ENCODE measurements around the gene ADGB.
"Not testable (repeated sequence)": the region's sequence is repeated elsewhere in the genome, so short reads cannot be mapped to it uniquely, and the experiment has no call there.

Gene ADGB

DNA sequence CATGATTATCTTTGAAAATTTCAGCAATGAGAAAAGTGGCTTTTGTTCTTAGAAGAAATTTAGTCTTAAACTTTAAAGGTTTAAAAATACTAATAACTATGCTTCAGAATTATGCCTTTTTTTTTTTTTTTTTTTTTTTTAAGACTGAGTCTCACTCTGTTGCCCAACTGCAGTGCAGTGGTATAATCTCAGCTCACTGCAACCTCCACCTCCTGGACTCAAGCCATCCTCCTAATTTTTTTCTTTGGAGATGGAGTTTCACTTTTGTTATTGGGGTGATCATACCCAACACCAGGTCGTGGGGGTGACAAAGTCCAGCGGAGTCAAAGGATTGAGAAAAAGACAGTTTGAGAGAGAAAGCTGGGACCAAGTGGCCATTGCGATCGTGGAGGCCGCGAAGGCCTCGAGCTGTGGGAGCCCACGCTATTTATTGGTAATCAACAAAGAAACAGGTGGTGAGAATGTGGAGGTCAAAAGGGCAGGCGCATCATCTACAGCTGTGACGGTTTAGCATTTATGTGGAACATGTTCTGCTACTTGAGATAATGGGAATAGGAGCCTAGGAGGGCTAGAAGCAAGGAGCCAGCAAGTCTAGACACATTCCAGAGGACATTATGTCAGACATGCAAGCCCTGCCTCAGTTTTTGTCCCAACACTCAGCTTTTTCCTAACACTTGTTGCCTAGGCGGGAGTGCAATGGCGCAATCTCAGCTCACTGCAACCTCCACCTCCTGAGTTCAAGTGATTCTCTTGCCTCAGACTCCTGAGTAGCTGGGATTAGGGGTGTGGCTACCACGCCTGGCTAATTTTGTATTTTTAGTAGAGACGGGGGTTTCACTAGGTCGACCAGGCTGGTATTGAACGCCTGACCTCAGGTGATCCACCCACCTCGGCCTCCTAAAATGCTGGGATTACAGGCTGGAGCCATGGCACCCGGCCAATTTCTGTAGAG is 217.0 kb downstream of the ADGB start:
- H3K27me3 ChIP-seq (ENCODE audit: control insufficient read depth, insufficient read depth, low read length); H3K9ac ChIP-seq (ENCODE audit: low read length); H3K27ac ChIP-seq (ENCODE audit: low read depth, low read length); H3K4me1 ChIP-seq (ENCODE audit: control insufficient read depth, insufficient read depth, low read length); H3K4me3 ChIP-seq (ENCODE audit: low read depth, low read length); H3K9me3 ChIP-seq (ENCODE audit: control insufficient read depth, insufficient read depth, low read depth, low read length); H3K36me3 ChIP-seq (ENCODE audit: control insufficient read depth, insufficient read depth, low read length): not testable (repeated sequence)

DNA sequence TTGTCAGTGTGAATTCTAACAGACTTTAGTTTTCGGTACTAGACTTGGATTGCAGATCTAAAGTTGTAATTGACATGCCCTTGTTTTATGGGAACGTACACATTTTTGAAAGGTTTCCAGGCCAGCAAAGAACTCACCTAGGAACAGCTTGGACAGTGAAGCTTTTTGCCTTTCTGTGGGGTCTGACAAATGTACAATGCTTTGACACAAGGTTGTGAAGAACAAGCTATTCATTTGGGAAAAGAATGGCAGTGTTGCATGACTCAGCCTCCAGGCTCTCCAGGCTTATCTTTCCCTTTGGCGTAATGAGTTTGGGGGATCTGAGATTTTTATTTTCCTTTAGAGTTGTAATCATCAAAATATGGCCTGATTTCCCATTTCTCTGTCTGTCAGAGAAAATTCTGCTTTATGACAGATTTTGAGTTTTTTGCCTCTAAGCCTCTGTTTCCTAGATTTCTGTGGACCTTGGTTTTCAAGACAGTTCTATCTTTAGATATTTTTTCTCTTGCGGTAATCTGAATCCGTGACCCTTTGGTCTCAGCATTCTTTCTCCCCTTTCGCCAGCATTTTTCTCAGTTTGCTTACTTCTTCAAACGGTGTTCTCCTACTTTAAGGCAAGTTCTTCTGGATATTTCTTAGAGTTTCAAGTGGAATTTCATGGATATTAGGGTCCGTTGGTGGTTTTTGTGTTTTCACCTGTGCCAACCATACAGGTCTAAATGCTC is 221.0 kb downstream of the ADGB start:
- Histone ChIP-seq H3K36me3 (ENCODE audit: control insufficient read depth, insufficient read depth, low read length) (no peaks in the 10 kb centered on the region), H3K9me3 (ENCODE audit: control insufficient read depth, insufficient read depth, low read depth, low read length) (no peaks in the 10 kb centered on the region), H3K27ac (ENCODE audit: low read depth, low read length) (no peak overlapping the region), H3K4me1 (ENCODE audit: control insufficient read depth, insufficient read depth, low read length) (no peaks in the 10 kb centered on the region), H3K9ac (ENCODE audit: low read length) (no peak overlapping the region), H3K27me3 (ENCODE audit: control insufficient read depth, insufficient read depth, low read length) (no peaks in the 10 kb centered on the region), H3K4me3 (ENCODE audit: low read depth, low read length) (no peak overlapping the region)

GRCh38 chr6:146827216-146827928 is 228.6 kb downstream of the ADGB start:
- H3K4me3 ChIP-seq (ENCODE audit: low read depth, low read length) = no peak overlapping the region
- H3K36me3 ChIP-seq (ENCODE audit: control insufficient read depth, insufficient read depth, low read length) = no peaks in the 10 kb centered on the region
- H3K9me3 ChIP-seq (ENCODE audit: control insufficient read depth, insufficient read depth, low read depth, low read length) = peaks cover 2% of the 10 kb centered on the region; the same call in 1 of the 2 replicates
- no peak overlapping the region for H3K9ac ChIP-seq (ENCODE audit: low read length)
- H3K4me1 ChIP-seq (ENCODE audit: control insufficient read depth, insufficient read depth, low read length) = peaks cover 25% of the 10 kb centered on the region
- peak overlapping the region; percentile 59; the same call in 1 of the 2 replicates for H3K27ac ChIP-seq (ENCODE audit: low read depth, low read length)
- H3K27me3 ChIP-seq (ENCODE audit: control insufficient read depth, insufficient read depth, low read length) = no peaks in the 10 kb centered on the region

DNA sequence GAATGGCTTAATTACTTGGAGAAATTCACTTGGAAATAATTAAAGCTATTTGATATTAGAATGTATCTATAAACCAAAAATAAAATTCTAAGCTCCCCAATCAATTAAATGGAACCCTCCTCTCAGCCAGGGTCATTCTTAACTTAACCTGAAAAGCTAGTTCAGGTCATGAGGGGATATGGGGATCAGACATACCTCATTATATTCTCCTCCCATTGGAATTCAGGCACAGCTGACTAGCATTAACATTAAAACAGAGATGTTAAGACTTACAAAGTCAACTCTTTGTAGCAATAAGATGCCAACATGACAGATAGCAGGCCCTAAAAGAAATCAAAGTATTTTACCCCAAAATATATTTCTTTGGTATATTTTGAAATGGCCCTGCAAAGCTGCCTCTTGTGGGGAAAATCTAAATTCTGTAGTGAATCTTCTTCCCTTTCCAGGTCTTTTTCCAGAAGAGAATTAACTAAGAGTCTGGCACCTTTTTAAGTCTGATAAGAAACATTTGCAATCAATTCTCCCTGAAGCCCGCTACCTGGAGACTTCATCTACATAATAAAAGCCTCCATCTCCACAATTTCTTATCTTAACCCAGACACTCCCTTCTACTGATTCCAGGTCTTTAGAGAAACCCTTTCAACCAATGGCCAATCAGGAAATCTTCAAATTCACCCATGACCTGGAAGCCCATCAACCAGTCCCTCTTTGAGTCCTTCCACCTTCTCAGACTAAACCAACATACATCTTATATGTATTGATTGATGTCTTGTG is 231.2 kb downstream of the ADGB start:
- Histone ChIP-seq H3K4me1 (ENCODE audit: control insufficient read depth, insufficient read depth, low read length) (peaks cover 25% of the 10 kb centered on the region), H3K36me3 (ENCODE audit: control insufficient read depth, insufficient read depth, low read length) (no peaks in the 10 kb centered on the region), H3K27me3 (ENCODE audit: control insufficient read depth, insufficient read depth, low read length) (no peaks in the 10 kb centered on the region), H3K27ac (ENCODE audit: low read depth, low read length) (peak overlapping the region; percentile 64; the same call in 1 of the 2 replicates), H3K9me3 (ENCODE audit: control insufficient read depth, insufficient read depth, low read depth, low read length) (peaks cover 2% of the 10 kb centered on the region; the same call in 1 of the 2 replicates), H3K9ac (ENCODE audit: low read length) (no peak overlapping the region), H3K4me3 (ENCODE audit: low read depth, low read length) (no peak overlapping the region)

DNA sequence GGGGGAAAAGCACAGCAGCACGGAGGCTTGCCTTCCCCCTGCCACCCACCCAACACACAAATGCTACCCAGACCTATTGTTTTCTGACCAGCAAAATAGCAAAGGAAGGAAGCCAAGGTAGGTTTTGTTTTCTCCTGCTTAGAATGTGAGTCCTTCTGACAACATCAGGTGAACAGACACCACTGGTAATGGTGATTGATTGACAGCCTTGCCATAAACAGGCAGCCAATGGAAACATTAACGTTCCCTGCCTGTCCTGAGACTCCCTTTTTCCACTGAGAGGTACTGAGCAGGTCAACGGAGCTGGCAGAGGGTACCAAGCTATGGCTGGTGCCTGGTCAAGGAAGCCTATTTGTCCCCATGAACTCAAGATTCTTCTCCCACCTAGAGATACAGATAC is 234.4 kb downstream of the ADGB start:
- H3K4me3 ChIP-seq (ENCODE audit: low read depth, low read length) = no peak overlapping the region
- peaks cover 2% of the 10 kb centered on the region; the same call in 1 of the 2 replicates for H3K9me3 ChIP-seq (ENCODE audit: control insufficient read depth, insufficient read depth, low read depth, low read length)
- H3K4me1 ChIP-seq (ENCODE audit: control insufficient read depth, insufficient read depth, low read length) = peaks cover 16% of the 10 kb centered on the region
- H3K27me3 ChIP-seq (ENCODE audit: control insufficient read depth, insufficient read depth, low read length) = no peaks in the 10 kb centered on the region
- H3K27ac ChIP-seq (ENCODE audit: low read depth, low read length) = no peak overlapping the region
- H3K36me3 ChIP-seq (ENCODE audit: control insufficient read depth, insufficient read depth, low read length) = no peaks in the 10 kb centered on the region
- no peak overlapping the region for H3K9ac ChIP-seq (ENCODE audit: low read length)

DNA sequence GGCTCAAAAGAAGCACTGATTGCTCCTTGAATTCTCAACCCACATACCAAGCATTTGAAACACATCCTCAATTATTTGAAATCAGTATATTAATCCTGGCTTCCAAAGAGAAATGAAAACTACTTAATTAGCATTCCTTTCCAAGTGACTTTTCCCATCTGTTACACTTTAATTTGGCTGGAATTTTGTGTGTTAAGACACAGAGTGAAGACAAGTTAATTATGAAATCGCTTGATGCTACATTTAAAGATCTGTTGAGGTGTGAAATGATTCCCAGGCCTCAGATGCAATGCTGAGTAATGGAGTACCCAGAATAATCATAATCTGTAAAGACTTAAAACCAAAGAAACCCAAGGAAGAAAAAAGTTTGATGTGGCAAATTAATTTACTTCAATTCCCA is 241.4 kb downstream of the ADGB start:
- Histone ChIP-seq H3K9ac (ENCODE audit: low read length) (no peak overlapping the region), H3K4me1 (ENCODE audit: control insufficient read depth, insufficient read depth, low read length) (no peaks in the 10 kb centered on the region), H3K4me3 (ENCODE audit: low read depth, low read length) (no peak overlapping the region), H3K27ac (ENCODE audit: low read depth, low read length) (no peak overlapping the region), H3K36me3 (ENCODE audit: control insufficient read depth, insufficient read depth, low read length) (no peaks in the 10 kb centered on the region), H3K9me3 (ENCODE audit: control insufficient read depth, insufficient read depth, low read depth, low read length) (peaks cover 6% of the 10 kb centered on the region; the same call in 1 of the 2 replicates), H3K27me3 (ENCODE audit: control insufficient read depth, insufficient read depth, low read length) (no peaks in the 10 kb centered on the region)

GRCh38 chr6:146840641-146841040 is 241.9 kb downstream of the ADGB start:
- no peak overlapping the region for H3K9ac ChIP-seq (ENCODE audit: low read length)
- no peaks in the 10 kb centered on the region for H3K27me3 ChIP-seq (ENCODE audit: control insufficient read depth, insufficient read depth, low read length)
- no peaks in the 10 kb centered on the region for H3K36me3 ChIP-seq (ENCODE audit: control insufficient read depth, insufficient read depth, low read length)
- no peak overlapping the region for H3K27ac ChIP-seq (ENCODE audit: low read depth, low read length)
- H3K9me3 ChIP-seq (ENCODE audit: control insufficient read depth, insufficient read depth, low read depth, low read length) = peaks cover 6% of the 10 kb centered on the region; the same call in 1 of the 2 replicates
- H3K4me3 ChIP-seq (ENCODE audit: low read depth, low read length) = no peak overlapping the region
- no peaks in the 10 kb centered on the region for H3K4me1 ChIP-seq (ENCODE audit: control insufficient read depth, insufficient read depth, low read length)

GRCh38 chr6:146847426-146847825 is 248.7 kb downstream of the ADGB start:
- peaks cover 7% of the 10 kb centered on the region for H3K4me1 ChIP-seq (ENCODE audit: control insufficient read depth, insufficient read depth, low read length)
- H3K36me3 ChIP-seq (ENCODE audit: control insufficient read depth, insufficient read depth, low read length) = no peaks in the 10 kb centered on the region
- H3K27ac ChIP-seq (ENCODE audit: low read depth, low read length) = no peak overlapping the region
- H3K27me3 ChIP-seq (ENCODE audit: control insufficient read depth, insufficient read depth, low read length) = no peaks in the 10 kb centered on the region
- no peak overlapping the region for H3K4me3 ChIP-seq (ENCODE audit: low read depth, low read length)
- peaks cover 9% of the 10 kb centered on the region for H3K9me3 ChIP-seq (ENCODE audit: control insufficient read depth, insufficient read depth, low read depth, low read length)
- H3K9ac ChIP-seq (ENCODE audit: low read length) = no peak overlapping the region

DNA sequence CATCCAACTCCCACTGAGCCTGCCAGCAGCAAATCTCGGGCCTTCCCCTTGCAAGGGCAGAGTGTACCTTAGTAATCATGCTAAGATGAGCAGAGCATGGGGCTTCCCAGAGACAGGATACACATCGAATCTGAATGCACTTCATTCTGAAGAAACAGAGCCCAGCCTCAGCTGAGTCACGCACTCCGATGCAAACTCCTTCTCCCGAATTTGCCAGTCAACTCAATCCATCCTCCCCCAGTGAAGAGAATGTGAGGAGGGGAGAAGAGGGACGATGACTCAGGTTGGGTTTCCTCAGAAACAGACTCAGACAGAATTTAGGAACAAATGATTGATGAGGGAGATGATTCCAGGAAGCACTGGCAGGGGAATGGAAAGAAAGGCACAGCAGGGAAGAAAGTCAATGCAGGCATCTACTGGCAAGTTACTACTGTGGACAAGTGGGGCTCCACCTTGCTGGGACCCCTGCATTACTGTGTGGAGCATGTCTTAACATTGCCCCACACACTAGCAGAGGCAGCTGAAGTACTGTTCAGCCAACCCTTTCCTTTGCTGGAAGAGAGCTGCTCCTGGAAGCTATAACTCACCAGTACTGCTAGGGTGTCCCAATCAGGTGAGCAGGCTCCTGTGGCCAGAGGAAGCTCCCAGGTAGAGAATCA is 251.6 kb downstream of the ADGB start:
- no peak overlapping the region for H3K4me3 ChIP-seq (ENCODE audit: low read depth, low read length)
- H3K27ac ChIP-seq (ENCODE audit: low read depth, low read length) = no peak overlapping the region
- H3K9me3 ChIP-seq (ENCODE audit: control insufficient read depth, insufficient read depth, low read depth, low read length) = peaks cover 5% of the 10 kb centered on the region; the same call in 1 of the 2 replicates
- no peaks in the 10 kb centered on the region for H3K27me3 ChIP-seq (ENCODE audit: control insufficient read depth, insufficient read depth, low read length)
- H3K36me3 ChIP-seq (ENCODE audit: control insufficient read depth, insufficient read depth, low read length) = no peaks in the 10 kb centered on the region
- H3K9ac ChIP-seq (ENCODE audit: low read length) = no peak overlapping the region
- H3K4me1 ChIP-seq (ENCODE audit: control insufficient read depth, insufficient read depth, low read length) = peaks cover 7% of the 10 kb centered on the region

- H3K27ac ChIP-seq (ENCODE audit: low read depth, low read length) = no peak overlapping the region
- no peak overlapping the region for H3K9ac ChIP-seq (ENCODE audit: low read length)
- peaks cover 3% of the 10 kb centered on the region; the same call in 1 of the 2 replicates for H3K9me3 ChIP-seq (ENCODE audit: control insufficient read depth, insufficient read depth, low read depth, low read length)
These were observed 252.2 kb downstream of the ADGB start for GRCh38 chr6:146850981-146851380.

More at GRCh38 chr6:146850981-146851380, 252.2 kb downstream of the ADGB start:
- Histone ChIP-seq H3K27me3 (ENCODE audit: control insufficient read depth, insufficient read depth, low read length) (no peaks in the 10 kb centered on the region), H3K4me1 (ENCODE audit: control insufficient read depth, insufficient read depth, low read length) (peaks cover 7% of the 10 kb centered on the region), H3K36me3 (ENCODE audit: control insufficient read depth, insufficient read depth, low read length) (no peaks in the 10 kb centered on the region), H3K4me3 (ENCODE audit: low read depth, low read length) (no peak overlapping the region)

Data from HUES6 (cell line).